Trophoblast cell (in vitro differentiated cells and primary cell): ENCODE results near the gene SH3TC2.
A peak's percentile ranks its signal among the peaks of the same experiment; 100 is the strongest.

Source experiments
- DNase-seq, 2 donors: peaks; one replicate each; pipeline ENCODE4 v3.0.0-alpha.2; 2016
- H2AFZ ChIP-seq: 2 replicates; pipeline ENCODE4 v1.6.1; 2013; ENCODE audit warnings: low read length, moderate library complexity, mild to moderate bottlenecking; ENCODE audit not compliant: insufficient read depth, poor library complexity
- H2AK5ac ChIP-seq: 2 replicates; pipeline ENCODE4 v1.6.1; 2013; ENCODE audit warnings: mild to moderate bottlenecking, low read length
- H2BK120ac ChIP-seq: 2 replicates; pipeline ENCODE4 v1.6.1; 2013; ENCODE audit warnings: low read length, mild to moderate bottlenecking, moderate library complexity; ENCODE audit not compliant: insufficient read depth, poor library complexity
- H2BK12ac ChIP-seq: 2 replicates; pipeline ENCODE4 v1.6.1; 2013; ENCODE audit warnings: mild to moderate bottlenecking, low read length, moderate library complexity
- H2BK5ac ChIP-seq: 2 replicates; pipeline ENCODE4 v1.6.1; 2013; ENCODE audit warnings: low read length, low read depth, moderate library complexity, mild to moderate bottlenecking; ENCODE audit not compliant: poor library complexity
- H3K14ac ChIP-seq: 2 replicates; pipeline ENCODE4 v1.6.1; 2013; ENCODE audit warnings: mild to moderate bottlenecking, low read length
- H3K18ac ChIP-seq: 2 replicates; pipeline ENCODE4 v1.6.1; 2013; ENCODE audit warnings: mild to moderate bottlenecking, low read length
- H3K23ac ChIP-seq: 2 replicates; pipeline ENCODE4 v1.6.1; 2013; ENCODE audit warnings: low read length
- H3K27ac ChIP-seq: 2 replicates; pipeline ENCODE4 v1.5.1; 2013; ENCODE audit warnings: low read depth, mild to moderate bottlenecking, inconsistent platforms, low read length, moderate library complexity
- H3K27me3 ChIP-seq: 2 replicates; pipeline ENCODE4 v1.6.1; 2013; ENCODE audit warnings: inconsistent platforms, mild to moderate bottlenecking, low read length, moderate library complexity; ENCODE audit not compliant: insufficient read depth
- H3K36me3 ChIP-seq, 2 experiments: 1 replicate in 1 of 2; 2 replicates in 1 of 2; pipeline ENCODE4 v1.6.1; 2013; ENCODE audit warnings: low read length in 2 of 2, mild to moderate bottlenecking in 2 of 2, moderate library complexity in 1 of 2; ENCODE audit not compliant: insufficient read depth in 2 of 2, control insufficient read depth in 1 of 2
- H3K4ac ChIP-seq: 2 replicates; pipeline ENCODE4 v1.6.1; 2013; ENCODE audit warnings: low read depth, mild to moderate bottlenecking, low read length, moderate library complexity
- H3K4me1 ChIP-seq, 2 experiments: 1 replicate in 1 of 2; 2 replicates in 1 of 2; pipeline ENCODE4 v1.6.1; 2013; ENCODE audit warnings: low read length in 2 of 2, mild to moderate bottlenecking in 2 of 2, moderate library complexity in 1 of 2; ENCODE audit not compliant: insufficient read depth in 2 of 2, control insufficient read depth in 1 of 2
- H3K4me2 ChIP-seq: 2 replicates; pipeline ENCODE4 v1.6.1; 2013; ENCODE audit warnings: inconsistent platforms, mild to moderate bottlenecking, low read length, moderate library complexity
- H3K4me3 ChIP-seq: 2 replicates; pipeline ENCODE4 v1.5.1; 2013; ENCODE audit warnings: mild to moderate bottlenecking, low read depth, low read length, inconsistent platforms
- H3K79me1 ChIP-seq: one replicate; pipeline ENCODE4 v1.6.1; 2013; ENCODE audit warnings: low read length
- H3K79me2 ChIP-seq: 2 replicates; pipeline ENCODE4 v1.6.1; 2013; ENCODE audit warnings: low read length, mild to moderate bottlenecking; ENCODE audit not compliant: control insufficient read depth, insufficient read depth, poor library complexity
- H3K9ac ChIP-seq: 2 replicates; pipeline ENCODE4 v1.6.1; 2013; ENCODE audit warnings: mild to moderate bottlenecking, low read length
- H3K9me3 ChIP-seq: 2 replicates; pipeline ENCODE4 v1.6.1; 2013; ENCODE audit warnings: low read depth, mild to moderate bottlenecking, control low read depth, inconsistent platforms, low read length; ENCODE audit not compliant: insufficient read depth
- H4K12ac ChIP-seq: 2 replicates; pipeline ENCODE4 v1.6.1; 2013; ENCODE audit warnings: low read depth, mild to moderate bottlenecking, low read length, moderate library complexity
- H4K8ac ChIP-seq: 2 replicates; pipeline ENCODE4 v1.6.1; 2013; ENCODE audit warnings: low read depth, mild to moderate bottlenecking, low read length, moderate library complexity
- H4K91ac ChIP-seq: one replicate; pipeline ENCODE4 v1.6.1; 2013; ENCODE audit warnings: low read depth, mild to moderate bottlenecking, low read length, moderate library complexity
- WGBS: extraction: QIAGEN DNeasy Blood & Tissue Kit; methylation state at CpG from one replicate; pipeline ENCODE4 v1.1.7; 2013; ENCODE audit warnings: missing lambda C conversion rate; ENCODE audit not compliant: insufficient read length, insufficient coverage; ENCODE audit errors: extremely low coverage; 5-methylcytosine and 5-hydroxymethylcytosine counted together

SH3TC2 gene

GRCh38 chr5:148973455-148973854 lies 89.4 kb downstream of the SH3TC2 start:
- H3K27ac ChIP-seq = no peak overlapping the region
- no peak overlapping the region for H3K9ac ChIP-seq
- no peak overlapping the region for H2AFZ ChIP-seq
- H4K91ac ChIP-seq = no peak overlapping the region
- no peak overlapping the region for H2BK12ac ChIP-seq
- H3K4ac ChIP-seq = no peak overlapping the region
- no peak overlapping the region for H3K23ac ChIP-seq
- H4K8ac ChIP-seq = no peak overlapping the region
- H3K18ac ChIP-seq = no peak overlapping the region
- H3K4me3 ChIP-seq = no peak overlapping the region
- H2BK5ac ChIP-seq = no peak overlapping the region
- H3K36me3 ChIP-seq = no peaks in the 10 kb centered on the region
- H3K4me1 ChIP-seq = peaks cover 10 to 11% of the 10 kb centered on the region in 2 experiments
- H3K27me3 ChIP-seq = no peaks in the 10 kb centered on the region
- no peak overlapping the region for H2AK5ac ChIP-seq
- no peak overlapping the region for H3K14ac ChIP-seq
- WGBS = no CpG with 5 or more reads among the region's 2 CpGs
- no peak overlapping the region for H4K12ac ChIP-seq
- DNase-seq = peak in 1 of 2 donors; percentile 15
- no peak overlapping the region for H3K4me2 ChIP-seq
- H2BK120ac ChIP-seq = no peak overlapping the region
- no peaks in the 10 kb centered on the region for H3K79me2 ChIP-seq
- no peaks in the 10 kb centered on the region for H3K79me1 ChIP-seq
- H3K9me3 ChIP-seq = no peaks in the 10 kb centered on the region

- no peaks in the 10 kb centered on the region for H3K79me1 ChIP-seq
- H3K18ac ChIP-seq = no peak overlapping the region
- H4K8ac ChIP-seq = no peak overlapping the region
- H3K4me1 ChIP-seq = peaks cover 5 to 8% of the 10 kb centered on the region in 2 experiments
- H2BK120ac ChIP-seq = no peak overlapping the region
- no peaks in the 10 kb centered on the region for H3K36me3 ChIP-seq
- no peaks in the 10 kb centered on the region for H3K79me2 ChIP-seq
- no peaks in the 10 kb centered on the region for H3K9me3 ChIP-seq
- no peak overlapping the region for H3K4me3 ChIP-seq
- peak; percentile 87 to 93 for DNase-seq
- H2BK5ac ChIP-seq = no peak overlapping the region
- no peak overlapping the region for H2BK12ac ChIP-seq
- no peak overlapping the region for H3K14ac ChIP-seq
- no peak overlapping the region for H3K4ac ChIP-seq
- no peak overlapping the region for H3K27ac ChIP-seq
- H3K27me3 ChIP-seq = no peaks in the 10 kb centered on the region
- no peak overlapping the region for H4K12ac ChIP-seq
- H3K23ac ChIP-seq = no peak overlapping the region
- no peak overlapping the region for H2AK5ac ChIP-seq
- no peak overlapping the region for H2AFZ ChIP-seq
- no peak overlapping the region for H4K91ac ChIP-seq
- no peak overlapping the region for H3K9ac ChIP-seq
- no CpG with 5 or more reads among the region's 7 CpGs for WGBS
- no peak overlapping the region for H3K4me2 ChIP-seq
Observed at GRCh38 chr5:148972974-148973374, 89.9 kb downstream of the SH3TC2 start.

- Histone ChIP-seq H3K4me3 (no peak overlapping the region), H2BK120ac (peak overlapping the region; percentile 48), H3K4me2 (no peak overlapping the region), H3K27me3 (no peaks in the 10 kb centered on the region), H2AFZ (no peak overlapping the region), H2AK5ac (peak overlapping the region; percentile 52), H3K18ac (no peak overlapping the region), H3K9me3 (no peaks in the 10 kb centered on the region), H3K4ac (no peak overlapping the region), H4K12ac (no peak overlapping the region), H2BK12ac (no peak overlapping the region), H3K4me1 (peaks cover 4 to 7% of the 10 kb centered on the region in 2 experiments), H3K27ac (no peak overlapping the region), H3K23ac (no peak overlapping the region), H3K14ac (no peak overlapping the region), H3K36me3 (no peaks in the 10 kb centered on the region), H4K8ac (no peak overlapping the region), H3K9ac (no peak overlapping the region), H4K91ac (peak overlapping the region; percentile 60), H2BK5ac (no peak overlapping the region), H3K79me1 (no peaks in the 10 kb centered on the region), H3K79me2 (no peaks in the 10 kb centered on the region)
- DNase-seq = peak in 1 of 2 donors; percentile 15
- WGBS = no CpG with 5 or more reads among the region's 4 CpGs
Observed at GRCh38 chr5:148972396-148972795, 90.5 kb downstream of the SH3TC2 start.

- Histone ChIP-seq H4K8ac (no peak overlapping the region), H3K79me1 (no peaks in the 10 kb centered on the region), H4K12ac (no peak overlapping the region), H4K91ac (no peak overlapping the region), H3K9me3 (no peaks in the 10 kb centered on the region), H2BK120ac (no peak overlapping the region), H3K4me2 (no peak overlapping the region), H3K4me1 (peaks cover under 1 to 10% of the 10 kb centered on the region in 2 experiments), H2AFZ (no peak overlapping the region), H3K18ac (no peak overlapping the region), H3K36me3 (no peaks in the 10 kb centered on the region), H3K23ac (no peak overlapping the region), H2AK5ac (no peak overlapping the region), H3K14ac (no peak overlapping the region), H3K27ac (no peak overlapping the region), H3K79me2 (no peaks in the 10 kb centered on the region), H3K27me3 (no peaks in the 10 kb centered on the region), H3K4me3 (no peak overlapping the region), H3K4ac (no peak overlapping the region), H2BK12ac (no peak overlapping the region), H3K9ac (no peak overlapping the region), H2BK5ac (no peak overlapping the region)
- no peak for DNase-seq
- WGBS = no CpG with 5 or more reads among the region's 3 CpGs
Observed at GRCh38 chr5:148970876-148971275, 92.0 kb downstream of the SH3TC2 start.
